Spleen (tissue), 11 donors: ENCODE measurements around the gene MED13L. TPM values are rescaled to one million over a fixed set of nuclear protein-coding genes. Genes with fewer than 3 reads are reported as not detected.

Source experiments
- DNase-seq: peaks from one replicate; pipeline ENCODE4 v3.0.0-alpha.2; 2020
- H3K27ac ChIP-seq, 8 donors: fragments of 200-600 bp; sonication (generic) in 7 of 8; 1 replicate in 4 of 8; 2 replicates in 4 of 8; pipeline versions ENCODE4 v1.5.0 to v1.8.0; 2016 to 2021; ENCODE audit warnings: inconsistent platforms in 4 of 8, mild to moderate bottlenecking in 4 of 8, moderate library complexity in 1 of 8
- H3K27me3 ChIP-seq, 7 donors: fragments of 200-600 bp; sonication (generic) in 6 of 7; replicated peaks in 1 of 7; 1 replicate in 4 of 7; 2 replicates in 3 of 7; pipeline versions ENCODE4 v1.5.0 to v1.8.0; 2016 to 2021; ENCODE audit warnings: inconsistent platforms in 3 of 7, mild to moderate bottlenecking in 1 of 7
- H3K36me3 ChIP-seq, 6 donors: fragments of 200-600 bp; sonication (generic) in 5 of 6; 1 replicate in 4 of 6; 2 replicates in 2 of 6; pipeline versions ENCODE4 v1.5.0 to v1.8.0; 2016 to 2021; ENCODE audit warnings: inconsistent platforms in 2 of 6
- H3K4me1 ChIP-seq, 6 donors: fragments of 200-600 bp; sonication (generic) in 5 of 6; 1 replicate in 3 of 6; 2 replicates in 3 of 6; pipeline versions ENCODE4 v1.5.0 to v1.8.0; 2016 to 2021; ENCODE audit warnings: inconsistent platforms in 3 of 6
- H3K4me3 ChIP-seq, 8 donors: fragments of 200-600 bp; sonication (generic) in 7 of 8; 1 replicate in 4 of 8; 2 replicates in 4 of 8; pipeline versions ENCODE4 v1.5.0 to v1.8.0; 2016 to 2021; ENCODE audit warnings: inconsistent platforms in 4 of 8, mild to moderate bottlenecking in 4 of 8, moderate library complexity in 2 of 8
- H3K9me3 ChIP-seq, 8 donors: fragments of 200-600 bp; sonication (generic) in 7 of 8; 1 replicate in 4 of 8; 2 replicates in 4 of 8; pipeline versions ENCODE4 v1.5.0 to v1.8.0; 2016 to 2021; ENCODE audit warnings: inconsistent platforms in 4 of 8
- POLR2A ChIP-seq, 3 donors: fragments of 450-650 bp; IDR thresholded peaks; one replicate each; pipeline ENCODE4 v1.5.1; 2017; ENCODE audit warnings: antibody characterized with exemption in 3 of 3, mild to moderate bottlenecking in 1 of 3
- POLR2AphosphoS5 ChIP-seq, 3 donors: sonication (generic); formaldehyde crosslinking; IDR thresholded peaks; one replicate each; pipeline ENCODE4 v1.5.1; 2017; ENCODE audit warnings: antibody characterized with exemption in 3 of 3
- WGBS, 5 donors: extraction: QIAGEN DNeasy Blood & Tissue Kit in 3 of 5; methylation state at CpG; one replicate each; pipeline versions ENCODE4 v1.1.5 to v1.1.7; 2013 to 2018; 5-methylcytosine and 5-hydroxymethylcytosine counted together
- intact Hi-C: fragments of 100-400 bp; cut with DNase I; formaldehyde crosslinking; loops from one replicate; pipeline ENCODE4 v1.15.0; 2023; ENCODE audit warnings: low total_unique reads
- polyA plus RNA-seq, 3 donors: library from polyadenylated mRNA; stranded (reverse); fragments of 200-250 nt; gene quantifications; one replicate each; pipeline ENCODE4 v1.2.1, GENCODE V29; 2013
- total RNA-seq, 7 donors: library from RNA; depleted of rRNA in 3 of 7; stranded (reverse); fragments of >200 nt in 3 of 7; fragmentation: NEBNext Ultra II Directional in 4 of 7; extraction: Animal tissue kit (Norgen Biotek cat#: 25700) in 4 of 7; gene quantifications; one replicate each; pipeline versions ENCODE4 v1.1.0 to v1.2.1, GENCODE V29; 2016 to 2021
- TF ChIP-seq, protein P1 (sequence below), 11 experiments: fragments of 200-600 bp in 7 of 11; fragments of 450-650 bp in 4 of 11; sonication (generic) in 4 of 11; IDR thresholded peaks in 8 of 11; conservative IDR thresholded peaks in 3 of 11; 1 replicate in 7 of 11; 2 replicates in 4 of 11; pipeline versions ENCODE4 v1.4.0 to v1.8.0; 2016 to 2021; ENCODE audit warnings: antibody characterized with exemption in 11 of 11, inconsistent platforms in 4 of 11, mild to moderate bottlenecking in 1 of 11
- donor health status: healthy with polysubstance abuse.
- donor health status: DM: no; HTN: no; CAD: no; lungs with moderate emphysema.
- donor health status: DM: no; HTN: no; CAD: no.
- donor health status: Bipolar disorder and iron deficiency.
- donor health status: healthy.
- donor health status: DM: no; HTN: no; CAD: no.
- donor health status: DM: yes; HTN: yes; CAD: no.

MED13L gene
- total and polyA plus RNA-seq, 10 donors: 13.4 to 255 (median 185) TPM

DNA sequence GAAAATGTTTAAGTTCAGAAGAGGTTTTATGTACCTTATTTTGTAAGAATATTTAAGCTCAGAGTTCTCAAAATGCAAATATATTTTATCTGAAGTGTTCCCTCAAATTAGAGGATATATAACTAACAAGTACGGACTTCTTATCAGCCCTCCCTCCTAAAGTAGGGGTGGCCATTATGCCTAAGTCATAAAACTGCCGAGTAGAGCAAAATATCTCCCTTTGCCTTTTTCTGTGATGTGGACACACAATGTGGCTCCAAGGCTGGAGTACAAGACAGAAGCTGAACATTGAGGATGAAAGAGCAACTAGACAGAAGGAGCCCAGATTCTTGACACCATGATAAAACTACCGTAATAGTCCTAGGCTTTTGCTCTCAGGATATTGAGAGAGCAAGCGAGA, 120.9 kb downstream of the MED13L start:
- Histone ChIP-seq H3K27me3 (no peaks in the 10 kb centered on the region), H3K36me3 (no peaks in the 10 kb centered on the region), H3K4me3 (no peak overlapping the region), H3K9me3 (no peaks in the 10 kb centered on the region), H3K4me1 (peaks cover 20 to 99% (median 59%) of the 10 kb centered on the region in 6 donors), H3K27ac (no peak overlapping the region)
- 88 to 96% (median 95%) methylated on average over 4 of the region's 4 CpGs for WGBS, 5 donors
- DNase-seq: no peak
- intact Hi-C loops: no loop called here
- TF ChIP-seq, protein P1, sequence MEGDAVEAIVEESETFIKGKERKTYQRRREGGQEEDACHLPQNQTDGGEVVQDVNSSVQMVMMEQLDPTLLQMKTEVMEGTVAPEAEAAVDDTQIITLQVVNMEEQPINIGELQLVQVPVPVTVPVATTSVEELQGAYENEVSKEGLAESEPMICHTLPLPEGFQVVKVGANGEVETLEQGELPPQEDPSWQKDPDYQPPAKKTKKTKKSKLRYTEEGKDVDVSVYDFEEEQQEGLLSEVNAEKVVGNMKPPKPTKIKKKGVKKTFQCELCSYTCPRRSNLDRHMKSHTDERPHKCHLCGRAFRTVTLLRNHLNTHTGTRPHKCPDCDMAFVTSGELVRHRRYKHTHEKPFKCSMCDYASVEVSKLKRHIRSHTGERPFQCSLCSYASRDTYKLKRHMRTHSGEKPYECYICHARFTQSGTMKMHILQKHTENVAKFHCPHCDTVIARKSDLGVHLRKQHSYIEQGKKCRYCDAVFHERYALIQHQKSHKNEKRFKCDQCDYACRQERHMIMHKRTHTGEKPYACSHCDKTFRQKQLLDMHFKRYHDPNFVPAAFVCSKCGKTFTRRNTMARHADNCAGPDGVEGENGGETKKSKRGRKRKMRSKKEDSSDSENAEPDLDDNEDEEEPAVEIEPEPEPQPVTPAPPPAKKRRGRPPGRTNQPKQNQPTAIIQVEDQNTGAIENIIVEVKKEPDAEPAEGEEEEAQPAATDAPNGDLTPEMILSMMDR (IDR thresholded peaks at IDR 0.05 in 8 of 11, conservative IDR thresholded peaks at IDR 0.05 in 3 of 11): no peak
- TF ChIP-seq POLR2AphosphoS5 (IDR thresholded peaks at IDR 0.05) (no peak), POLR2A (IDR thresholded peaks at IDR 0.05) (no peak)

DNA sequence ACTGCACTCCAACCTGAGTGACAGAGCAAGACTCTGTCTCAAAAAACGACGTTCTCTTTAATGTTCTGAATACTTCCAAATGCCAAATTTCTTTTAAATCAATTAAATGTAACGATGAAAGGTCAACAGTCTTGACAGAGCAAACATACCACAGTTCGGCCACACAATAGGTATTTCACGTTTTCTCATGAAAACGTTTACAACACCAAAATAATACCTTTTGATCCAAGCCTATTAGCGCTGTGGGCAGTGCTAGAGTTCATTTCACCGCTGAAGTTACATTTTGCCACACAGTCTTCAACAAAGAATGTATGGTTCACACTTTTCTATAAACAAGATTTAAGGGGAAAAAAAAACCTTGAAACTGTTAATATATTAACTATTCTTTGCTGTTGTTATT, 122.1 kb downstream of the MED13L start:
- DNase-seq: no peak
- H3K4me3 ChIP-seq: no peak overlapping the region
- TF ChIP-seq POLR2AphosphoS5 (IDR thresholded peaks at IDR 0.05) (no peak), POLR2A (IDR thresholded peaks at IDR 0.05) (no peak)
- TF ChIP-seq, protein P1 (IDR thresholded peaks at IDR 0.05 in 8 of 11, conservative IDR thresholded peaks at IDR 0.05 in 3 of 11): no peak
- H3K4me1 ChIP-seq: peaks cover 20 to 97% (median 59%) of the 10 kb centered on the region in 6 donors
- H3K9me3 ChIP-seq: no peaks in the 10 kb centered on the region
- intact Hi-C loops: no loop called here
- no peaks in the 10 kb centered on the region for H3K36me3 ChIP-seq
- 88 to 94% (median 93%) methylated on average over 8 of the region's 8 CpGs for WGBS, 5 donors
- H3K27ac ChIP-seq: no peak overlapping the region
- H3K27me3 ChIP-seq: no peaks in the 10 kb centered on the region

DNA sequence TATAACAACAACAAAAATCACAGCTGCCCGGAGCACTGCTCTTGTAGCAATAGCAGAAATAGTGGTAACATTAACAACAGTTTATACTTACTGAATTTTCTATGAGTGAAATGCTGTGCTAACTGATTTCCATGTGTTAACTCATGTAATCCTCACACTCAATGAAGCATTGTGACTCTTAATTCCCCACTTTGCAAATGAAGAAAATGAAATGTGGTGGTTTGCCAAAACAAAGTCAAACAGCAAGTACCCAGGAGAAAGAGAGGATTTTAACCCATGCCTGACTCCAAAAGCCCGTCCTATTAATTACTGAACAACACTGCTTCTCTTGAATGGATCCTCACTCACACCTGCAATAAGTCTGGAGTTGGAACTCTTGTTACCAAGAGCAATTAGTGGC, 123.5 kb downstream of the MED13L start:
- Histone ChIP-seq H3K9me3 (no peaks in the 10 kb centered on the region), H3K4me3 (no peak overlapping the region), H3K36me3 (no peaks in the 10 kb centered on the region), H3K4me1 (peaks cover 16 to 97% (median 61%) of the 10 kb centered on the region in 6 donors), H3K27ac (no peak overlapping the region), H3K27me3 (no peaks in the 10 kb centered on the region)
- no peak for DNase-seq
- intact Hi-C loops: no loop called here
- 81 to 95% (median 91%) methylated on average over 2 of the region's 2 CpGs for WGBS, 5 donors
- TF ChIP-seq POLR2AphosphoS5 (IDR thresholded peaks at IDR 0.05) (no peak), POLR2A (IDR thresholded peaks at IDR 0.05) (no peak)
- TF ChIP-seq, protein P1 (IDR thresholded peaks at IDR 0.05 in 8 of 11, conservative IDR thresholded peaks at IDR 0.05 in 3 of 11): no peak

DNA sequence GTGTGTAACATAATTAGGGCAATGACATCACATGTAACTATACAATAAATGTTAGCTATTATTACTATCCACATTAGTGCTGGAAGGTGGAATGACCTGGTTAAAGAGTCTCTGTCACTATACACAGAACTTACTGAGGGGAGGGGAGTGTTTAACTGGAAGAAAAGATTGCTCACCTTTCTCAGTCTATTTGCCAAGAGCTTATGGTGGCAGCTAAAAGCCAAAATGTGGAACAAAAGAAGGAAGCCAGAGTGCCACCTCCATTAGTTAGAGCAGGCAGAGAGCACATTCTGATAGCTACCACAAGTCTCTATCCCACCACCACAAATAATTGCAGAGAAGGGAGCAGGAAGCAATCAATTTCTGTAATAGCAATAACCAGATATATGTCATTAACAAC, 124.4 kb downstream of the MED13L start:
- H3K4me1 ChIP-seq: peaks cover 11 to 97% (median 57%) of the 10 kb centered on the region in 6 donors

More for the DNA sequence above, 124.4 kb downstream of the MED13L start:
- no peaks in the 10 kb centered on the region for H3K36me3 ChIP-seq
- H3K9me3 ChIP-seq: no peaks in the 10 kb centered on the region
- no peak for DNase-seq
- no peak for TF ChIP-seq POLR2A (IDR thresholded peaks at IDR 0.05)
- no peak for TF ChIP-seq POLR2AphosphoS5 (IDR thresholded peaks at IDR 0.05)
- TF ChIP-seq, protein P1 (IDR thresholded peaks at IDR 0.05 in 8 of 11, conservative IDR thresholded peaks at IDR 0.05 in 3 of 11): no peak
- intact Hi-C loops: no loop called here
- H3K27me3 ChIP-seq: no peaks in the 10 kb centered on the region
- H3K27ac ChIP-seq: no peak overlapping the region
- H3K4me3 ChIP-seq: no peak overlapping the region
